GM12891 (cell line): Measurements from ENCODE around the gene COL25A1.

Source experiments
- PAX5 ChIP-seq: IDR thresholded peaks from 2 replicates; pipeline ENCODE4 v1.6.1; 2011; ENCODE audit warnings: low read length, moderate library complexity, mild to moderate bottlenecking; ENCODE audit not compliant: insufficient read depth, severe bottlenecking
- POLR2A ChIP-seq: IDR thresholded peaks from 2 replicates; pipeline ENCODE4 v1.6.1; 2011; ENCODE audit warnings: low read depth, low read length, control low read depth
- POLR2AphosphoS5 ChIP-seq: IDR thresholded peaks from 2 replicates; pipeline ENCODE4 v1.6.1; 2011; ENCODE audit warnings: low read depth, low read length, control low read depth
- SPI1 ChIP-seq: IDR thresholded peaks from 2 replicates; pipeline ENCODE4 v1.6.1; 2011; ENCODE audit warnings: low read depth, low read length, control low read depth
- TAF1 ChIP-seq: IDR thresholded peaks from 2 replicates; pipeline ENCODE4 v1.6.1; 2011; ENCODE audit warnings: low read depth, low read length, control low read depth

DNA sequence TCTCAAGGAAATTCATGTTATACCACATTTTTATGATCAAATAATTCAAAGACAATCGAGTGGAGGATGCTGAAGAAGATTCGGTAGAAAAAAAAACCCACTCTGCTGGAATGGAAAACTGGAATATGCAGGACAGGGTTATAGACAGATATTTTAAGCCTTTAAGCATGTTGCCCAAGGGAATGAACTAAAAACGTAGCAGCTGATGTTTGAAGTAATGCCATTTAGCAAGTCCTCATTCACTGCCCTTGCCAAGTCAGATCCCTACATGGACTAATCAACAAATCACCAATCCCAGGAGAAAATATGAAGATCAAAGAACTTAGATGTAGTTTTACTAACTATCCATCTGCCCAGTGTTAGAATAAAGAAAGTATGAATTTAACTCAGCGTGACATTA lies 464.0 kb downstream of the COL25A1 start:
- TF ChIP-seq POLR2A (no peak), POLR2AphosphoS5 (no peak), TAF1 (no peak), PAX5 (no peak), SPI1 (no peak)
